RWPE2 (cell line): ENCODE data around the gene CFAP57.

Experiments used
- ATAC-seq: fragments of 200-7000 bp; cut with Tn5 transposase; 3 replicates; pipeline ENCODE4 v1.9.1; 2021; ENCODE audit warnings: low read depth
- DNase-seq: peaks from one replicate; pipeline ENCODE4 v3.0.0-alpha.2; 2020; ENCODE audit warnings: low spot score
- H3K27ac ChIP-seq: fragments of 450-650 bp; 2 replicates; pipeline ENCODE4 v1.5.1; 2017; ENCODE audit warnings: mild to moderate bottlenecking; ENCODE audit not compliant: poor library complexity, severe bottlenecking
- H3K27me3 ChIP-seq: fragments of 250-450 bp; sonication (Bioruptor Pico); 2 replicates; pipeline ENCODE4 v1.5.1; 2021; ENCODE audit warnings: mild to moderate bottlenecking, moderate library complexity; ENCODE audit not compliant: insufficient read depth, poor library complexity, severe bottlenecking
- H3K36me3 ChIP-seq: fragments of 250-450 bp; sonication (Bioruptor Pico); 2 replicates; pipeline ENCODE4 v1.5.1; 2020; ENCODE audit warnings: low read depth, mild to moderate bottlenecking, moderate library complexity
- H3K4me1 ChIP-seq: fragments of 250-450 bp; sonication (Bioruptor Pico); 2 replicates; pipeline ENCODE4 v1.5.1; 2021; ENCODE audit warnings: mild to moderate bottlenecking, moderate library complexity; ENCODE audit not compliant: insufficient read depth, poor library complexity, severe bottlenecking
- H3K4me3 ChIP-seq: fragments of 250-450 bp; sonication (Bioruptor Pico); 2 replicates; pipeline ENCODE4 v1.5.1; 2021; ENCODE audit warnings: mild to moderate bottlenecking, moderate library complexity; ENCODE audit not compliant: severe bottlenecking
- H3K9me3 ChIP-seq: fragments of 250-450 bp; sonication (Bioruptor Pico); 2 replicates; pipeline ENCODE4 v1.5.1; 2021; ENCODE audit warnings: mild to moderate bottlenecking, moderate library complexity; ENCODE audit not compliant: severe bottlenecking
- TF ChIP-seq, protein P1 (sequence below): fragments of 450-650 bp; IDR thresholded peaks from one replicate; pipeline ENCODE4 v1.5.1; 2017; ENCODE audit warnings: mild to moderate bottlenecking, moderate library complexity; ENCODE audit not compliant: poor library complexity, severe bottlenecking

The CFAP57 gene

DNA sequence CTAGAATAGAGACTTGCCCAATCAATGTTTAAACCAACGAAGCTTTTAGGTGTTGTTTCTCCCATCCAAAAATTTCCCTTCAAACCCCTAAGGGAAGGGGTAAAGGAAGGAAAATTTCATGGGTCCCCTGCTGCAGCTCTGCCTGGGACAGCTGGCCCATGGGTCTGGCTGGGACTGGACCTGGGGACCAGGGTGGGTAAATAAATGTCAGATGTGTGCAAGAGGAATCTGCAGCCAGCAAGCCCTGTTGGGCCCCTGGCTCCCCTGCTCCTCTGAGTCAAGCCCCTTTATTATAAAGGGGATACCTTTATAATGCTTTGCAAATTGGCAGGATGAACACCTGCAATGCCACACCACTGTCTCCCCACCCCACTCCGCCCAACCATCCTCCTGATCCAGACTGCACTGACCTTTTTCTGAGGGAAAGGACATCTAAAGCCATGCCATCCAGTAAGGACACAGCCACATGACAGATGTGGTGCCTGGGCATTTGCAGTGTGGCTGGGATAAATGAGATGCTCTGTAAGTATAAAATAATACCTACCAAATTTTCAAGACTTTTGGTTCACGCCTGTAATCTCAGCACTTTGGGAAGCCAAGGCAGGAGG, 95.8 kb downstream of the CFAP57 start:
- TF ChIP-seq, protein P1, sequence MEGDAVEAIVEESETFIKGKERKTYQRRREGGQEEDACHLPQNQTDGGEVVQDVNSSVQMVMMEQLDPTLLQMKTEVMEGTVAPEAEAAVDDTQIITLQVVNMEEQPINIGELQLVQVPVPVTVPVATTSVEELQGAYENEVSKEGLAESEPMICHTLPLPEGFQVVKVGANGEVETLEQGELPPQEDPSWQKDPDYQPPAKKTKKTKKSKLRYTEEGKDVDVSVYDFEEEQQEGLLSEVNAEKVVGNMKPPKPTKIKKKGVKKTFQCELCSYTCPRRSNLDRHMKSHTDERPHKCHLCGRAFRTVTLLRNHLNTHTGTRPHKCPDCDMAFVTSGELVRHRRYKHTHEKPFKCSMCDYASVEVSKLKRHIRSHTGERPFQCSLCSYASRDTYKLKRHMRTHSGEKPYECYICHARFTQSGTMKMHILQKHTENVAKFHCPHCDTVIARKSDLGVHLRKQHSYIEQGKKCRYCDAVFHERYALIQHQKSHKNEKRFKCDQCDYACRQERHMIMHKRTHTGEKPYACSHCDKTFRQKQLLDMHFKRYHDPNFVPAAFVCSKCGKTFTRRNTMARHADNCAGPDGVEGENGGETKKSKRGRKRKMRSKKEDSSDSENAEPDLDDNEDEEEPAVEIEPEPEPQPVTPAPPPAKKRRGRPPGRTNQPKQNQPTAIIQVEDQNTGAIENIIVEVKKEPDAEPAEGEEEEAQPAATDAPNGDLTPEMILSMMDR: no peak
- Histone ChIP-seq H3K9me3 (peaks cover 2% of the 10 kb centered on the region), H3K4me1 (no peaks in the 10 kb centered on the region), H3K27ac (no peak overlapping the region), H3K4me3 (no peak overlapping the region), H3K36me3 (no peaks in the 10 kb centered on the region), H3K27me3 (no peaks in the 10 kb centered on the region)
- ATAC-seq: no peak
- no peak for DNase-seq

DNA sequence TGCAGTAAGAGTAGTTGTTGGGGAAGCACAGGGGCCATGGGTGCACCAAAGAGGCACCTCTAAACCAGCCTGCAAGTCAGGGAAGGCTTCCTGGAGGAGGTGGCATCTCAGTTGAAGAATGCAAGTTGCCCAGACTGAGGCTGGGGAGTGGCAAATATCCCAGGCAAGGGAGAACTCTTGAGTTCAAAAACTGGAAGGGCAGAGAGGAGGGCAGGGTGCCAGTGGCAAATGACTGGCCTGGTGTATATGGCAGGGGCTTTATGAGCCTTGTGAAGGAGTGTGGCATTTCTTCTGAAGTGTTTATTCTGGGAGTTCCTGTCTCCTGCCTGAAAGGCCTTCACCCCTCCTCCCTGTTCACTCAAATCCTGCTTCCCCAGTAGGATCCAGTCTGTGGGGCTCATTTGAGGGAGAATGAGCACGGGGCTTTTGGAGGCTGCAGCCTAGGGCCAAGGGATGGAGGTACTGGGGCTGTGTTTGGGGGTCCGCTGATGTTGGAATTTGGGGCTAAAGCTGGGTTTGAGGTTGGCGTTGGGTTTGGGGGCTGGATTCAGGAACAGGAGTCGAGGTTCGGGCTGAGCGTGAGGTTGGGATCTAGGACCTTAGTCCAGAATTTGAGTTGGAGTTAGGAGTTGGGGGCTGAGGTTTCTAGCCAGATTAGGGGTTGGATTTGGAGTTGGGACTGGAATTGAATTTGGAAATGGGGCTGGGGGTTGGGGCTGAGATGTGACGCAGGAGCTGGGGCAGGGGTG, 97.7 kb downstream of the CFAP57 start, which contains the start of gene TMEM125:
TSS of gene TMEM125 (plus strand) at position 357 of the 749 bp plus-strand sequence. CDS start 2,740 bp downstream, outside the sequence.
- H3K4me3 ChIP-seq: peak within 1 kb of the TSS; percentile 12
- ATAC-seq: no peak
- TF ChIP-seq, protein P1: no peak
- no peaks in the 10 kb centered on the region for H3K9me3 ChIP-seq
- no peaks in the 10 kb centered on the region for H3K27me3 ChIP-seq
- no peaks in the 10 kb centered on the region for H3K36me3 ChIP-seq
- H3K4me1 ChIP-seq: peaks cover 7% of the 10 kb centered on the region
- DNase-seq: peak; percentile 19
- H3K27ac ChIP-seq: no peak within 1 kb of the TSS

DNA sequence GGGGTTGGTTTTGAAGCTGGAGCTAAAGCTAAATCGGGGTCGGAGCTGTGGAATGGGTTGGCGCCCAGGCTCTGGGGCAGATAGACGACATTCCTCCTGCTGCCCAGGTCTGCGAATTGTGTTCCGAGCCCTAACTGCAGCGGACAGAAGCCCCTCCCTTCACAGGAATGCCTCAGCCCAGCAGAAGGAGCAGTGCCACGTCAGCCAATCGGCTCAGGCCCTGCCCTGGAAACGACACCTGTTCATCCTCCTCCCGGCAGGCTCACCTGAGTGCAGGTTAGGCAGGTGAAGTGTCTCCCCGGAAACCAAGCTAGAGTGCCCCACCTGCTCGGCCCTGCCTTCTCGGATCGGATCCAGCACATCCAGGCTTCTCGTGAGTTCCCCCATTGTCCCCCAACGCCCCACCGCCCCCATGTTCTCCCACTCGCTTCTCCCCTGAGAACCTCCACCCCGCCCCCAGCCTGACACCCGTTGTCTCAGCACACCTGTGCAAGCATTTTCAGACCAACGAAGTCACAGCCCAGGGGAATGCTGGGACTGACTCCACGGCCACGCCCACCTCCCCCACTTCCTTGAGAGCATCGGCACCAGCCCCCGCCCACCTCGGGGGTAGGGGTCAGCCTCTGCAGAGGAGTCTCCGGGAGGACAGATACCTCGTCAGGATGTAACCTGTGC, 98.4 kb downstream of the CFAP57 start:
- Histone ChIP-seq H3K9me3 (no peaks in the 10 kb centered on the region), H3K27me3 (no peaks in the 10 kb centered on the region), H3K27ac (no peak overlapping the region), H3K36me3 (no peaks in the 10 kb centered on the region), H3K4me1 (peaks cover 7% of the 10 kb centered on the region), H3K4me3 (peak overlapping the region; percentile 12)
- ATAC-seq (peak; percentile 97), DNase-seq (peak; percentile 83)
- TF ChIP-seq, protein P1: no peak

DNA sequence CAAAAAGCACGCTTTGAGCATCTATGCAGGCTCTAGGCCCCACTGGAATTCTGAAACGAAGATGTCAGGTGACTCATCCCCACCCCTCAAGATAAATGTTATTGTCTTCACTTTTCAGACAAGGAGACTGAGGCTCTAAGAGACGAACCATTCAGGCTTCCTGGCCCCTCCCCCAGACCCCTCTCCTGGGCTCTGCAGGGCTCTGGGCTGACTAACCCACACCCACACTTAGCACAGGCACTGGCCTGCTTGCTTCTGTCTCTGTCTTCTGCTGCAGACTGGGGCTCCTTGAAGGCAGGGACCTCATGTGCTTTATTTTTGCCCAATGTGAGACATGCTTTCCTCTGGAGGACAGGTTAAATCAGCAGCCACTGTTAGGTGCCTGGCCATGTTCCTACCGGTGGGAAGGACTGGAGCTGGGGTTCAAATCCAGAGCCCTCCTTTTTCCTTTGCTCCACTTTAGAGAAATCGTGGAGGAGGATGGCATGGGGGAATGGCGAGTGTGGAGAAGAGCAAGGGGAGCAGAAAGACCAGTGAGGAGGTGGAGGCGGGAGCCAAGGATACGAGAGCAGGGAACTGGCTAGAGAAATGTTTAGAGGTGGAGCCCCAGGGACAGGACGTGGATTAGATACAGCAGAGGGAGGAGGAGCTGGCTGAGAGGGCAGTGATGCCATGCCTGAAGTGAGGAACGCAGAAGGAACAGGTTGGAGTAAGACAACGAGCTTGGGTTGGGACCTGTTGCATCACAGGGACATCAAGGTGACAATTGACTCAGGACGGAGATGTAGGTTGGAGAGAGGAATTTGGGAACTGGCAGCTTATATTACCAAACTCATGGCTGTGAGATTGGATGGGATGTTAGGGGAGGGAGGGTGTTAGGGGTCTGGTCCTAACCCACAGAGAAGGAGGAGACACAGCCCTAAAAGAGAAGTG, 99.3 kb downstream of the CFAP57 start:
- Histone ChIP-seq H3K4me1 (peaks cover 7% of the 10 kb centered on the region), H3K36me3 (no peaks in the 10 kb centered on the region), H3K4me3 (no peak overlapping the region), H3K9me3 (no peaks in the 10 kb centered on the region), H3K27ac (no peak overlapping the region), H3K27me3 (no peaks in the 10 kb centered on the region)
- DNase-seq (peak; percentile 29), ATAC-seq (no peak)
- TF ChIP-seq, protein P1: no peak
